Panc1 (cell line): Measurements from ENCODE around the gene ZNF692.

Experiments used
- POLR2AphosphoS5 ChIP-seq: IDR thresholded peaks from 2 replicates; pipeline ENCODE4 v1.6.1; 2012; ENCODE audit warnings: mild to moderate bottlenecking, low read depth, low read length, moderate library complexity
- SIN3A ChIP-seq: IDR thresholded peaks from 2 replicates; pipeline ENCODE4 v1.6.1; 2012; ENCODE audit warnings: low read depth, mild to moderate bottlenecking, low read length, moderate library complexity, borderline replicate concordance; ENCODE audit not compliant: insufficient read depth
- TF ChIP-seq, protein P1 (sequence below): fragments of 450-650 bp; IDR thresholded peaks from 2 replicates; pipeline ENCODE4 v1.5.1; 2017; ENCODE audit warnings: mild to moderate bottlenecking

DNA sequence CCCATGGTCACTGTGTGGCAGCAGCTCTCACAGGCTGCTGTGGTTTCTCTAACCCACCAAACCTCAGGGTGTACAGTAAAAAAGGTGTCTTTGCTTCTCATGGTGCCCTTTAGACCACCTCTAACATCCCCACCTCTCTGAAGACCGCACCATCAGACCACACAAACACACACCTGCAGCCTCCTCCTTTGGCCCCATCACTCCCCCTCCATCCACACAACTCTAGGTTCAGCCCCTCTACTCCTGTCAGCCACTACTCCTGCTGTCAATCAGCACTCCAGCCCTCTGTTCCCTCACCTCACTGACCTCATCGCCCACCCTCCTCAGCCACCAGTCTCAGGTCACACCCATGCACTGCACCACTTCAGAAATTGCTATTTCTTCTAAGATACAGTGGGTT lies 7.5 kb downstream of the ZNF692 start:
- TF ChIP-seq, protein P1, sequence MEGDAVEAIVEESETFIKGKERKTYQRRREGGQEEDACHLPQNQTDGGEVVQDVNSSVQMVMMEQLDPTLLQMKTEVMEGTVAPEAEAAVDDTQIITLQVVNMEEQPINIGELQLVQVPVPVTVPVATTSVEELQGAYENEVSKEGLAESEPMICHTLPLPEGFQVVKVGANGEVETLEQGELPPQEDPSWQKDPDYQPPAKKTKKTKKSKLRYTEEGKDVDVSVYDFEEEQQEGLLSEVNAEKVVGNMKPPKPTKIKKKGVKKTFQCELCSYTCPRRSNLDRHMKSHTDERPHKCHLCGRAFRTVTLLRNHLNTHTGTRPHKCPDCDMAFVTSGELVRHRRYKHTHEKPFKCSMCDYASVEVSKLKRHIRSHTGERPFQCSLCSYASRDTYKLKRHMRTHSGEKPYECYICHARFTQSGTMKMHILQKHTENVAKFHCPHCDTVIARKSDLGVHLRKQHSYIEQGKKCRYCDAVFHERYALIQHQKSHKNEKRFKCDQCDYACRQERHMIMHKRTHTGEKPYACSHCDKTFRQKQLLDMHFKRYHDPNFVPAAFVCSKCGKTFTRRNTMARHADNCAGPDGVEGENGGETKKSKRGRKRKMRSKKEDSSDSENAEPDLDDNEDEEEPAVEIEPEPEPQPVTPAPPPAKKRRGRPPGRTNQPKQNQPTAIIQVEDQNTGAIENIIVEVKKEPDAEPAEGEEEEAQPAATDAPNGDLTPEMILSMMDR = no peak
- TF ChIP-seq POLR2AphosphoS5 (no peak), SIN3A (no peak)
